Transverse colon (tissue), 4 donors: ENCODE data around the gene PHLDB2.

ENCODE experiments used
- CTCF ChIP-seq, 5 experiments: fragments of 200-600 bp in 3 of 5; fragments of 450-650 bp in 2 of 5; sonication (generic) in 3 of 5; IDR thresholded peaks; 1 replicate in 2 of 5; 2 replicates in 3 of 5; pipeline ENCODE4 v1.5.1; 2016 to 2017; ENCODE audit warnings: antibody characterized with exemption in 5 of 5, inconsistent platforms in 3 of 5, mild to moderate bottlenecking in 2 of 5, moderate library complexity in 1 of 5
- EP300 ChIP-seq: sonication (generic); formaldehyde crosslinking; IDR thresholded peaks from one replicate; pipeline ENCODE4 v1.6.1; 2017; ENCODE audit warnings: antibody characterized with exemption, low read depth
- POLR2A ChIP-seq: fragments of 450-650 bp; IDR thresholded peaks from one replicate; pipeline ENCODE4 v1.6.1; 2016; ENCODE audit warnings: antibody characterized with exemption, mild to moderate bottlenecking, moderate library complexity
- POLR2AphosphoS5 ChIP-seq, 3 donors: sonication (generic); formaldehyde crosslinking; IDR thresholded peaks; one replicate each; pipeline ENCODE4 v1.6.1; 2016; ENCODE audit warnings: antibody characterized with exemption in 3 of 3

GRCh38 chr3:112000966-112001365, 141.9 kb downstream of the PHLDB2 start:
- no peak for TF ChIP-seq POLR2A
- TF ChIP-seq EP300 = no peak
- TF ChIP-seq POLR2AphosphoS5 (IDR thresholded peaks at IDR 0.05) = no peak
- TF ChIP-seq CTCF (IDR thresholded peaks at IDR 0.05) = no peak
